HEK293 (cell line): ENCODE data around the gene DNAL4.
A peak's percentile ranks its signal among the peaks of the same experiment; 100 is the strongest.

ENCODE experiments used
- BCL11A ChIP-seq: fragments of 450-650 bp; formaldehyde crosslinking; IDR thresholded peaks from 2 replicates; pipeline ENCODE4 v1.5.1; 2016; ENCODE audit warnings: low read depth, missing biosample characterization, missing genetic modification characterization
- GLI4 ChIP-seq: fragments of 450-650 bp; formaldehyde crosslinking; IDR thresholded peaks from 2 replicates; pipeline ENCODE4 v1.5.1; 2016; ENCODE audit warnings: missing biosample characterization, missing genetic modification characterization
- KLF7 ChIP-seq: fragments of 450-650 bp; formaldehyde crosslinking; IDR thresholded peaks from 2 replicates; pipeline ENCODE4 v1.5.1; 2016; ENCODE audit warnings: missing biosample characterization, missing genetic modification characterization, borderline replicate concordance
- WT1 ChIP-seq: fragments of 450-650 bp; formaldehyde crosslinking; IDR thresholded peaks from 2 replicates; pipeline ENCODE4 v1.5.1; 2016; ENCODE audit warnings: missing biosample characterization, missing genetic modification characterization
- YY2 ChIP-seq: fragments of 450-650 bp; formaldehyde crosslinking; IDR thresholded peaks from 2 replicates; pipeline ENCODE4 v1.5.1; 2016; ENCODE audit warnings: missing biosample characterization, missing genetic modification characterization
- ZBTB17 ChIP-seq: fragments of 450-650 bp; formaldehyde crosslinking; IDR thresholded peaks from 2 replicates; pipeline ENCODE4 v1.5.1; 2016; ENCODE audit warnings: missing biosample characterization, missing genetic modification characterization
- ZBTB44 ChIP-seq: fragments of 450-650 bp; IDR thresholded peaks from 2 replicates; pipeline ENCODE4 v1.5.1; 2018; ENCODE audit warnings: missing biosample characterization, mild to moderate bottlenecking, missing genetic modification characterization
- ZFHX2 ChIP-seq: fragments of 450-650 bp; formaldehyde crosslinking; conservative IDR thresholded peaks from 2 replicates; pipeline ENCODE4 v1.5.1; 2016; ENCODE audit warnings: missing biosample characterization, missing genetic modification characterization
- ZIC2 ChIP-seq: fragments of 450-650 bp; formaldehyde crosslinking; IDR thresholded peaks from 2 replicates; pipeline ENCODE4 v1.5.1; 2016; ENCODE audit warnings: missing biosample characterization, missing genetic modification characterization
- ZNF10 ChIP-seq: fragments of 450-650 bp; formaldehyde crosslinking; IDR thresholded peaks from 2 replicates; pipeline ENCODE4 v1.5.1; 2017; ENCODE audit warnings: missing biosample characterization, missing genetic modification characterization
- ZNF138 ChIP-seq: fragments of 450-650 bp; formaldehyde crosslinking; IDR thresholded peaks from 2 replicates; pipeline ENCODE4 v1.5.1; 2016; ENCODE audit warnings: missing biosample characterization, missing genetic modification characterization, borderline replicate concordance
- ZNF155 ChIP-seq: fragments of 450-650 bp; formaldehyde crosslinking; IDR thresholded peaks from 2 replicates; pipeline ENCODE4 v1.5.1; 2016; ENCODE audit warnings: missing biosample characterization, missing genetic modification characterization
- ZNF174 ChIP-seq: fragments of 450-650 bp; formaldehyde crosslinking; IDR thresholded peaks from 2 replicates; pipeline ENCODE4 v1.5.0; 2017; ENCODE audit warnings: missing biosample characterization, mild to moderate bottlenecking, missing genetic modification characterization
- ZNF202 ChIP-seq: fragments of 450-650 bp; formaldehyde crosslinking; IDR thresholded peaks from 2 replicates; pipeline ENCODE4 v1.5.1; 2016; ENCODE audit warnings: missing biosample characterization, missing genetic modification characterization, borderline replicate concordance
- ZNF221 ChIP-seq: fragments of 450-650 bp; formaldehyde crosslinking; IDR thresholded peaks from 2 replicates; pipeline ENCODE4 v1.5.1; 2017; ENCODE audit warnings: missing biosample characterization, missing genetic modification characterization, borderline replicate concordance
- ZNF274 ChIP-seq, 2 experiments: fragments of 200-500 bp in 1 of 2; fragments of 450-650 bp in 1 of 2; sonication (Bioruptor generic) in 1 of 2; formaldehyde crosslinking in 1 of 2; IDR thresholded peaks; 2 replicates each; pipeline versions ENCODE4 v1.5.1 to v1.6.1; 2014 to 2016; ENCODE audit warnings: borderline replicate concordance in 1 of 2, inconsistent platforms in 1 of 2, low read length in 1 of 2, missing biosample characterization in 1 of 2, missing genetic modification characterization in 1 of 2
- ZNF404 ChIP-seq: fragments of 450-650 bp; formaldehyde crosslinking; IDR thresholded peaks from 2 replicates; pipeline ENCODE4 v1.5.1; 2017; ENCODE audit warnings: missing biosample characterization, missing genetic modification characterization
- ZNF48 ChIP-seq: fragments of 450-650 bp; formaldehyde crosslinking; IDR thresholded peaks from 2 replicates; pipeline ENCODE4 v1.5.1; 2016; ENCODE audit warnings: missing biosample characterization, missing genetic modification characterization
- ZNF510 ChIP-seq: fragments of 450-650 bp; formaldehyde crosslinking; IDR thresholded peaks from 2 replicates; pipeline ENCODE4 v1.5.1; 2018; ENCODE audit warnings: mild to moderate bottlenecking, missing genetic modification characterization, missing biosample characterization; ENCODE audit not compliant: insufficient replicate concordance
- ZNF518A ChIP-seq: fragments of 450-650 bp; formaldehyde crosslinking; conservative IDR thresholded peaks from 2 replicates; pipeline ENCODE4 v1.5.1; 2016; ENCODE audit warnings: low read depth, missing biosample characterization, missing genetic modification characterization
- ZNF580 ChIP-seq: fragments of 450-650 bp; formaldehyde crosslinking; IDR thresholded peaks from 2 replicates; pipeline ENCODE4 v1.5.1; 2016; ENCODE audit warnings: missing biosample characterization, missing genetic modification characterization
- ZNF629 ChIP-seq: fragments of 450-650 bp; formaldehyde crosslinking; IDR thresholded peaks from 2 replicates; pipeline ENCODE4 v1.5.1; 2017; ENCODE audit warnings: missing biosample characterization, missing genetic modification characterization
- ZNF701 ChIP-seq: fragments of 450-650 bp; formaldehyde crosslinking; IDR thresholded peaks from 2 replicates; pipeline ENCODE4 v1.5.1; 2016; ENCODE audit warnings: missing biosample characterization, missing genetic modification characterization
- ZNF837 ChIP-seq: fragments of 450-650 bp; formaldehyde crosslinking; IDR thresholded peaks from 2 replicates; pipeline ENCODE4 v1.5.1; 2016; ENCODE audit warnings: missing biosample characterization, missing genetic modification characterization
- TF ChIP-seq, protein P1 (sequence below): fragments of 450-650 bp; formaldehyde crosslinking; IDR thresholded peaks from 2 replicates; pipeline ENCODE4 v1.5.1; 2016; ENCODE audit warnings: missing biosample characterization, missing genetic modification characterization
- TF ChIP-seq, protein P2 (sequence below): fragments of 450-650 bp; formaldehyde crosslinking; IDR thresholded peaks from 2 replicates; pipeline ENCODE4 v1.5.1; 2016; ENCODE audit warnings: missing biosample characterization, missing genetic modification characterization
- TF ChIP-seq, protein P3 (sequence below): fragments of 450-650 bp; formaldehyde crosslinking; IDR thresholded peaks from 2 replicates; pipeline ENCODE4 v1.5.1; 2016; ENCODE audit warnings: missing biosample characterization, missing genetic modification characterization

The DNAL4 gene

GRCh38 chr22:38799265-38800002 lies 5.5 kb upstream of the DNAL4 start (continued):
- TF ChIP-seq, protein P1, sequence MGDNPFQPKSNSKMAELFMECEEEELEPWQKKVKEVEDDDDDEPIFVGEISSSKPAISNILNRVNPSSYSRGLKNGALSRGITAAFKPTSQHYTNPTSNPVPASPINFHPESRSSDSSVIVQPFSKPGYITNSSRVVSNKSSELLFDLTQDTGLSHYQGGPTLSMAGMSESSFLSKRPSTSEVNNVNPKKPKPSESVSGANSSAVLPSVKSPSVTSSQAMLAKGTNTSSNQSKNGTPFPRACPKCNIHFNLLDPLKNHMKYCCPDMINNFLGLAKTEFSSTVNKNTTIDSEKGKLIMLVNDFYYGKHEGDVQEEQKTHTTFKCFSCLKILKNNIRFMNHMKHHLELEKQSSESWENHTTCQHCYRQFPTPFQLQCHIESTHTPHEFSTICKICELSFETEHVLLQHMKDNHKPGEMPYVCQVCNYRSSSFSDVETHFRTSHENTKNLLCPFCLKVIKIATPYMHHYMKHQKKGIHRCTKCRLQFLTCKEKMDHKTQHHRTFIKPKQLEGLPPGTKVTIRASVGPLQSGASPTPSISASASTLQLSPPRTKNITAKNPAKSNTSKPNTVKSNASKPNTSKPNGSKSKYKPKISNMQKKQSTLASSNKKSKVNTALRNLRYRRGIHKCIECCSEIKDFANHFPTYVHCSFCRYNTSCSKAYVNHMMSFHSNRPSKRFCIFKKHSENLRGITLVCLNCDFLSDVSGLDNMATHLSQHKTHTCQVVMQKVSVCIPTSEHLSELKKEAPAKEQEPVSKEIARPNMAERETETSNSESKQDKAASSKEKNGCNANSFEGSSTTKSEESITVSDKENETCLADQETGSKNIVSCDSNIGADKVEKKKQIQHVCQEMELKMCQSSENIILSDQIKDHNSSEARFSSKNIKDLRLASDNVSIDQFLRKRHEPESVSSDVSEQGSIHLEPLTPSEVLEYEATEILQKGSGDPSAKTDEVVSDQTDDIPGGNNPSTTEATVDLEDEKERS (tag by site-specific recombination) = no peak
- TF ChIP-seq ZFHX2 (tag by site-specific recombination) (peak; percentile 36; the same call in 1 of the 2 replicates), ZNF48 (tag by site-specific recombination) (no peak), ZNF155 (0 out of 2 replicates have a peak, but pooled peaks have one; percentile 37), ZNF174 (tag by site-specific recombination) (no peak), ZBTB44 (no peak), BCL11A (tag by site-specific recombination) (0 out of 2 replicates have a peak, but pooled peaks have one; percentile 14), WT1 (peak; percentile 99), ZNF837 (tag by site-specific recombination) (no peak), ZNF510 (tag by site-specific recombination) (peak; percentile 72), ZNF202 (tag by site-specific recombination) (no peak), ZNF404 (no peak), ZNF138 (tag by site-specific recombination) (no peak), ZIC2 (no peak), ZNF518A (tag by site-specific recombination) (peak; percentile 64), KLF7 (tag by site-specific recombination) (no peak), ZNF221 (no peak), ZBTB17 (tag by site-specific recombination) (peak; percentile 83), ZNF580 (tag by site-specific recombination) (no peak), ZNF274 (IDR thresholded peaks at IDR 0.05; ENCODE audit: low read length) (no peak), ZNF274 (tag by site-specific recombination; IDR thresholded peaks at IDR 0.05; ENCODE audit: borderline replicate concordance) (no peak), GLI4 (no peak), ZNF629 (tag by site-specific recombination) (peak; percentile 95), ZNF701 (no peak), ZNF10 (tag by site-specific recombination) (no peak), YY2 (tag by site-specific recombination) (no peak)
- TF ChIP-seq, protein P2, sequence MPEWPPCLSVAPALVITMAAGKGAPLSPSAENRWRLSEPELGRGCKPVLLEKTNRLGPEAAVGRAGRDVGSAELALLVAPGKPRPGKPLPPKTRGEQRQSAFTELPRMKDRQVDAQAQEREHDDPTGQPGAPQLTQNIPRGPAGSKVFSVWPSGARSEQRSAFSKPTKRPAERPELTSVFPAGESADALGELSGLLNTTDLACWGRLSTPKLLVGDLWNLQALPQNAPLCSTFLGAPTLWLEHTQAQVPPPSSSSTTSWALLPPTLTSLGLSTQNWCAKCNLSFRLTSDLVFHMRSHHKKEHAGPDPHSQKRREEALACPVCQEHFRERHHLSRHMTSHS (tag by site-specific recombination) = no peak
- TF ChIP-seq, protein P3, sequence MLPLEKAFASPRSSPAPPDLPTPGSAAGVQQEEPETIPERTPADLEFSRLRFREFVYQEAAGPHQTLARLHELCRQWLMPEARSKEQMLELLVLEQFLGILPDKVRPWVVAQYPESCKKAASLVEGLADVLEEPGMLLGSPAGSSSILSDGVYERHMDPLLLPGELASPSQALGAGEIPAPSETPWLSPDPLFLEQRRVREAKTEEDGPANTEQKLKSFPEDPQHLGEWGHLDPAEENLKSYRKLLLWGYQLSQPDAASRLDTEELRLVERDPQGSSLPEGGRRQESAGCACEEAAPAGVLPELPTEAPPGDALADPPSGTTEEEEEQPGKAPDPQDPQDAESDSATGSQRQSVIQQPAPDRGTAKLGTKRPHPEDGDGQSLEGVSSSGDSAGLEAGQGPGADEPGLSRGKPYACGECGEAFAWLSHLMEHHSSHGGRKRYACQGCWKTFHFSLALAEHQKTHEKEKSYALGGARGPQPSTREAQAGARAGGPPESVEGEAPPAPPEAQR = 0 out of 2 replicates have a peak, but pooled peaks have one; percentile 22
